ENCODE data around the gene OR10H5.
"Not testable (repeated sequence)": the region's sequence is repeated elsewhere in the genome, so short reads cannot be mapped to it uniquely, and the experiment has no call there.

The OR10H5 gene

DNA sequence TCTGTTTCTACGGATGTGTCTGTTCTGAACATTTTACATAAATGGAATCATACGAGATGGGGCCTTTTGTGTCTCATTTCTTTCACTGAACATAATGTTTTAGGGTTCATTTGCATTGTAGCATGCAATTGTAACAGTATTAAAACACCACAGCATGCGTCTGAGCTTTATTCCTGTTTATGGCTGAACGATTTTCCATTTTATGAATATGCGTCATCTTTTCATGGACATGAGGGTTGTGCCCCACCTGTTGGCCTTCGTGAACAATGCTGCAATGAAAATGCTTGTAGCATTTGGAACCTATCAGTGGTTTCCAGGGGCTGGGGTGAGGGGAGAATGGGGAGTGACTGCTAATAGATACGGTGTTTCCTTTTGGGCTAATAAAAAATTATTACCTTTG is 22.9 kb downstream of the OR10H5 start:
- H3K4me3 ChIP-seq (ENCODE audit: low read depth, low read length): no peak overlapping the region

DNA sequence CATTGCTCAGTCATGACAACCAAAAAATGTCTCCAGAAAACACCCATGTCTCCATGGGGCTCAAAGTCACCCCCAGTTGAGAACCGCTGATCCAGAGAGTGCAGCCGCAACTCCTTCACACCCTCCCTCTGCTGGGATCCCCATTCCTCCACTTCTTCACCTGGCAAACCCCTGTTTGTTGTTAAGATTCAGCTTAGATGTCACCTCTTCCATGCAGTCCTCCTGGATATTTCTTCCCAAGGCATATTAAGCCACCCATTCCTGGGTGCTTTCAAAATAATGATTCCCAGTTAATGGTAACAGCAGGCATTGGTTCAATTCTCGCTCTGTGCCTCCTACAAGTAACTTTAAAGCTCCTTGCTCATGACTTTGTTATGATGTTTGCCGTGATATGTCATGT is 24.0 kb downstream of the OR10H5 start:
- no peak overlapping the region for H3K4me3 ChIP-seq (ENCODE audit: low read depth, low read length)

DNA sequence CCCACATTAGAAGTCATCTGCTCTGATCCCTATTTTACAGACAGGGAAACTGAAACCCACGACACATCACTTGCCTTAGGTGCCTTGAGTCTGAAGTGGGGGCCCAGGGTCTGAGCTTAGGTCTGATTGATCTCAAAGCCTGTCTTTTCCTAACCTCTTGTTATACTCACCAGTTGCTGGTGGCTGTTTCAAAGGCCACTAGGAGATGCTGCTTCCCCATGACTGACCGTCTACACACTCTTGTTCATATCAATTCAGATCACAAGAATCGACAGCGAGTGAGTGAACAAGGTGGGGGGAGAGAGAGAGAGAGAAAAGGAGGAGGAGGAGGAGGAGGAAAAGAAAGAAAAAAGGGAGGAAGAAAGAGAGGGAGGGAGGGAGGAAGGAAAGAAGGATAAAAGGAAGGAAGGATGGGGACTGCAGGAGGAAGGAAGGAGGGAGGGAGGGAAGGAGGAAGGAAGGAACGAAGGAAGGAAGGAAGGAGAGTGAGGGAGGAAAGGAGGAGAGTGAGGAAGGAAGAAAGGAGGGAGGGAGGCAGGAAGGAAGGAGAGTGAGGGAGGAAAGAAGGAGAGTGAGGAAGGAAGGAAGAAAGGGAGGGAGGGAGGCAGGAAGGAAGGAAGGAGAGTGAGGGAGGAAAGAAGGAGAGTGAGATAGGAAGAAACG is 24.7 kb downstream of the OR10H5 start:
- no peak overlapping the region for H3K4me3 ChIP-seq (ENCODE audit: low read depth, low read length)

DNA sequence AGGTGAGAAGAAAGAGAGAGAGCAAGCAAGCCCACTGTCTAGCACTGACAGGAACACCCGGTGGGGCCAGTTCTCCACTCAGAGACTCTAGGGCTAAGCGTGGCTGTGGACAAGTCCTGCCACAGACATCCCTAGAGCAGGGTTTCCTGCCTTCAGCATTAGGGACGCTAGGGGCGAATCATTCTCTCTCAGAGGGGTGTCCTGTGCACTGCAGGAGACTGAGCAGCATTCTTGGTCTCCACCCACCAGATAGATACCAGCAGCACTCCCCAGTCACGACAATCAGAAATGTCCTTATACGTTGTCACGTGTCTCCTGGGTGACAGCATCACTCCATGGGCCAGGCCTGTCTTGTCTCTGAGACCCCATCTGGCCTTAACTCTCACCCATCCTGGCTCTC is 26.5 kb downstream of the OR10H5 start:
- no peak overlapping the region for H3K4me3 ChIP-seq (ENCODE audit: low read depth, low read length)

DNA sequence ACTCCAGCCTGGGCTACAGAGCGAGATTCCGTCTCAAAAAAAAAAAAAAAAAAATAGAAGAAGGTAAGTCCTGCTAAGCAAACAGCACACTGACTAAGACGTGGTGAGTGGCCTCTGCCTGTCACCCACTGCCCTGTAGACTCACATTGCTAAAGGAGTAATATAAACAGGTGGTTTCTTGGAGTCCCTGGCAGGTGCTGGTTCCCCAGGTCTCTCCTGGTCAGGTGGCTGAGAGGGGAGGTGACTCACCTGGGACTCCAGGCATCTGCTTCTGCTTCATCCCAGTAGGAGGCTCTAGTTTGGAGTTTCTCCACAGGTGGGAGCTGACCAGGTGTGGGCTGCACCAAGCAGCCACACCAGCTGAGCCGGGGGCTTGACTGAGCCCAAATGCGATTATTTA is 27.8 kb downstream of the OR10H5 start, which contains the start of gene OR10H1:
TSS of gene OR10H1 (minus strand) at position 359 of the 400 bp plus-strand sequence. CDS start 7,627 bp downstream, outside the sequence.
- H3K4me3 ChIP-seq (ENCODE audit: low read depth, low read length): no peak within 1 kb of the TSS

DNA sequence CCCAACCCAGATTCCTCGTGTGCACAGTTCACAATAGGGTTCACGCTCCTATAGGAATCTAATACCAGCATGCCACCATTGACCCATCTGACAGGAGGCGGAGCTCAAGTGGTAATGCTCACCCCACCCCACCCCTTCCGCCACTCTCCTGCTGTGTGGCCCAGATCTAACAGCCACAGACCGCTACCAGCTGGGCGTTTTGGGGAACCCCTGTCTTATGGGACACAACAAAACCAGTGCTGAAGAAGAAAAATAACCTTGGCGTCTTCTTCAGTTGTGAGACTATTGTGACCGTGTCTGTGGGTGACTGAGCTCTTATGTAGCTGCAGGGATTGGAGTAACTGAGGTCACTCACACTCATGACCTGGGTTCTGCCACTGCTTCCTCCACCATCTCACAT is 33.2 kb downstream of the OR10H5 start:
- H3K4me3 ChIP-seq (ENCODE audit: low read depth, low read length): no peak overlapping the region

DNA sequence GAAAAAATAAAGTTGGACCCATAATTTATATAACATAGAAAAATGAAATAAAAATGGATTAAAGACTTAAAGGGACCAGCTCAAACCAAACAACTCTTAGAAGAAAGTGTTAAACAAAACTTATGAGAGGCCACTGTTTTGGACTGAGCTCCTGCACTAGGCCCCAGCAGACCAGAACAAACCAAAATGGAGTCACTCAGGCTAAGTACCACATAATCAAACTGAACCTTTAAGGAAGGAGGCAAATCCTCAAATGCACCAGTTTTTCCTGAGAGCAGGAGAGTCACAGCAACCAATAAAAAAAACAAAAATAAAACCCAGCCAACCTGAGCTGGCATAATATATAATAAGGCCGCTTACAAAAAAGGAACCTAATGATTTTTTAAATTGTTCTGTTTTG is 38.3 kb downstream of the OR10H5 start:
- no peak overlapping the region for H3K4me3 ChIP-seq (ENCODE audit: low read depth, low read length)

DNA sequence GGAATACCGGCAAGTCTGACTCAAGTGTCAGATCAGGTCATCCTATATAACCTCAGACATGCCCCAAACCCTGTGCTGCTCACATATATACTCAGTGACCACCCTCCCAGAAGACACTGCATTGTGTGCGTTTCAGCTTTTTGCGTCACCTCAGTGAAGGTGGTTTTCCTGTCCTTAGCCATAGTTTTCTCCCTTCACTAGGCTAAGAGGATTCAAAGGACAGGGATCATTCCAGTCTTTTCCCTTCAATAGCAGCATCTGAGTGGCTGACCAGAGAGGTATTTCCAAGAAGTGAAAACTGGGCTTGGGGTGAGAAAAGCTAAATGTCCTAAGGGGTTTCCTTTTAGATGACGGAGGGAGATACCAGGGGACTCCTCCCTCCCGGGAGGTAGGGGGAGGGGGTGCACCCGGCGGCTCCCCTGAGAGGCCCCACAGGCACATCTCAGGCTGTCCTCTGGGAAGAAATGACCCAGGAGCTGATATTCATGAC is 40.7 kb downstream of the OR10H5 start:
- H3K4me3 ChIP-seq (ENCODE audit: low read depth, low read length): no peak overlapping the region

DNA sequence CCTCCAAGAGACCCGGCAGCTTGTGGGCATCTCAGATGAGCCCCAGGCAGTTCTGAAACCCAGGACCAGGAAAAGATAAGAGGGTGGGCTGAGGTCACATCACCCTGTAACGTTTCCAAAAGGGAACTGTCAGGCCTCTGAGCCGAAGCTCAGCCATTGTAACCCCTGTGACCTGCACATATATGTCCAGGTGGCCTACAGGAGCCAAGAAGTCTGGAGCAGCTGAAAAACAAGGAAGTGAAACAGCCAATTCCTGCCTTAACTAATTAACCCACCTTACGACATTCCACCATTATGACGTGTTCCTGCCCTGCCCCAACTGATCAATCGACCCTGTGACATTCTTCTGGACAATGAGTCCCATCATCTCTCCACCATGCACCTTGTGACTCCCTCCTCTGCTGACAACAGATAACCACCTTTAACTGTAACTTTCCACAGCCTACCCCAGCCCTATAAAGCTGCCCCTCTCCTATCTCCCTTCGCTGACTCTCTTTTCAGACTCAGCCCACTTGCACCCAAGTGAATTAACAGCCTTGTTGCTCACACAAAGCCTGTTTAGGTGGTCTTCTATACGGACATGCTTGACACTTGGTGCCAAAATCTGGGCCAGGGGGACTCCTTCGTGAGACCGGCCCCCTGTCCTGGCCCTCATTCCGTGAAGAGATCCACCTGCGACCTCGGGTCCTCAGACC is 41.3 kb downstream of the OR10H5 start:
- H3K4me3 ChIP-seq (ENCODE audit: low read depth, low read length): not testable (repeated sequence)

DNA sequence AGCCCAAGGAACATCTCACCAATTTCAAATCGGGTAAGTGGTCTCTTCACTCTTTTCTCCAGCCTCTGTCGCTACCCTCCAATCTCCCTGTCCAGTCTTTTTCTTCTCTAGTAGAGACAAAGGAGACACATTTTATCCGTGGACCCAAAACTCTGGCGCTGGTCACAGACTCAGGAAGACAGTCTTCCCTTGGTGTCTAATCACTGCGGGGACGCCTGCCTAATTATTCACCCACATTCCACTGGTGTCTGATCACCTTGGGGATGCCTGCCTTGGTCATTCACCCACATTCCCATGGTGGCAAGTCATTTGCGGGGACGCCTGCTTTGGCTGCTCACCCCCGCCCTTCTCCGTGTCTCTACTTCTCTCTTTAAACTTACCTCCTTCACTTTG is 41.8 kb downstream of the OR10H5 start:
- H3K4me3 ChIP-seq (ENCODE audit: low read depth, low read length): no peak overlapping the region

DNA sequence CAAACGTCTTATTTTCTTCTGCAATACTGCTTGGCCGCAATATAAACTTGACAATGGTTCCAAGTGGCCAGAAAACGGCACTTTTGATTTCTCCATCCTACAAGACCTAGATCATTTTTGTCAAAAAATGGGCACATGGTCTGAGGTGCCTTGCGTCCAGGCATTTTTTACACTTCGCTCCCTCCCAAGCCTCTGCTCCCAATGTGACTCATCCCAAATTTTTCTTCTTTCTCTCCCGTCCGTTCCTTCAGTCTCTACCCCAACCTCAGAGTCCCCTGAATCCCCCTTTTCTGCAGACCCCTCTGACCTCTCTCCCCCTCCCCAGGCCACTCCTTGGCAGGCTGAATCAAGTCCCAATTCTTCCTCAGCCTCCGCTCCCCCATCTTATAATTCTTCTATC is 42.3 kb downstream of the OR10H5 start:
- H3K4me3 ChIP-seq (ENCODE audit: low read depth, low read length): no peak overlapping the region

DNA sequence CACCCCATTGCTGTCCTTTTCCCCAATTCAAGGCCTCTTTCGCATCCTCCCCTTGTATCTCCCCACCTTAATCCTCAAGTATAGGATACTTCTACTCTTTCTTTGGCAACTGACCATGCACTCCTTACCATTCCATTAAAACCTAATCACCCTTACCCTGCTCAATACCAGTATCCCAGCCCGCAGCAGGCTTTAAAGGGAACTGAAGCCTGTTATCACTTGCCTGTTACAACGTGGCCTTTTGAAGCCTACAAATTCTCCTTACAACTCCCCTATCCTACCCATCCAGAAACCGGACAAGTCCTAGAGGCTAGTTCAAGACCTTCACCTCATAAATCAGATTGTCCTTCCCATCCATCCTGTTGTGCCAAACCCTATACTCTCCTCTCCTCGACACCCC is 44.2 kb downstream of the OR10H5 start:
- H3K4me3 ChIP-seq (ENCODE audit: low read depth, low read length): no peak overlapping the region

DNA sequence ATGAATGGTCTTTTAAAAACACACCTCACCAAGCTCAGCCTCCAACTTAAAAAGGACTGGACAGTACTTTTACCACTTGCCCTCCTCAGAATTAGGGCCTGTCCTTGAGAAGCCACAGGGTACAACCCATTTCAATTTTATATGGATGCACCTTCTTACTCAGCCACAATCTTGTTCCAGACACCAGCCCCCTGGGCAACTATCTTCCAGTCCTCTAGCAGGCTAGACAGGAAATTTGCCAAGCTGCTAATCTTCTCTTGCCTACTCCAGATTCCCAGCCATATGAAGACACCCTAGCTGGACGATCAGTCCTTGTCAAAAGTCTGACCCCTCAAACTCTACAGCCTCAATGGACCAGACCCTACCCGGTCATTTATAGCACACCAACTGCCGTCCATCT is 46.8 kb downstream of the OR10H5 start:
- H3K4me3 ChIP-seq (ENCODE audit: low read depth, low read length): not testable (repeated sequence)

DNA sequence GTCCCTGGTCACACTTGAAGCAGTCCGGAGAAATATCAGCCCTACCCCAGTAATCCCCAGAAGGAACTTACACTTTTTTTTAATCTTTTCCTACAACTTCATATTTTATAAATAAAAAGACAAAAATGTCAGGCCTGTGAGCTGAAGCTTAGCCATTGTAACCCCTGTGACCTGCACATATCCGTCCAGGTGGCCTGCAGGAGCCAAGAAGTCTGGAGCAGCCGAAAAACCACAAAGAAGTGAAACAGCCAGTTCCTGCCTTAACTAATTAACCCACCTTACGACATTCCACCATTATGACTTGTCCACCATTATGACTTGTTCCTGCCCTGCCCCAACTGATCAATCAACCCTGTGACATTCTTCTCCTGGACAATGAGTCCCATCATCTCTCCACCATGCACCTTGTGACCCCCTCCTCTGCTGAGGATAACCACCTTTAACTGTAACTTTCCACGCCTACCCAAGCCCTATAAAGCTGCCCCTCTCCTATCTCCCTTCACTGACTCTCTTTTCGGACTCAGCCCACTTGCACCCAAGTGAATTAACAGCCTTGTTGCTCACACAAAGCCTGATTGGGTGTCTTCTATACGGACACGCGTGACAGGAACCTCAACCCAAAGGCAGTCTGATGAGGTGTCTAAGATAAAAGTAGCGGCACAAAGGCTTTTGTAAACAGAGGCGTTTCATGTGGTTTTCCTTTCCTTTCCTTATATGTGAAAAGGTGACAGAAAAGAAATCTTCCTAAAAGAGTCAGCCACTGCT is 48.3 kb downstream of the OR10H5 start:
- H3K4me3 ChIP-seq (ENCODE audit: low read depth, low read length): peak overlapping the region; percentile 62

DNA sequence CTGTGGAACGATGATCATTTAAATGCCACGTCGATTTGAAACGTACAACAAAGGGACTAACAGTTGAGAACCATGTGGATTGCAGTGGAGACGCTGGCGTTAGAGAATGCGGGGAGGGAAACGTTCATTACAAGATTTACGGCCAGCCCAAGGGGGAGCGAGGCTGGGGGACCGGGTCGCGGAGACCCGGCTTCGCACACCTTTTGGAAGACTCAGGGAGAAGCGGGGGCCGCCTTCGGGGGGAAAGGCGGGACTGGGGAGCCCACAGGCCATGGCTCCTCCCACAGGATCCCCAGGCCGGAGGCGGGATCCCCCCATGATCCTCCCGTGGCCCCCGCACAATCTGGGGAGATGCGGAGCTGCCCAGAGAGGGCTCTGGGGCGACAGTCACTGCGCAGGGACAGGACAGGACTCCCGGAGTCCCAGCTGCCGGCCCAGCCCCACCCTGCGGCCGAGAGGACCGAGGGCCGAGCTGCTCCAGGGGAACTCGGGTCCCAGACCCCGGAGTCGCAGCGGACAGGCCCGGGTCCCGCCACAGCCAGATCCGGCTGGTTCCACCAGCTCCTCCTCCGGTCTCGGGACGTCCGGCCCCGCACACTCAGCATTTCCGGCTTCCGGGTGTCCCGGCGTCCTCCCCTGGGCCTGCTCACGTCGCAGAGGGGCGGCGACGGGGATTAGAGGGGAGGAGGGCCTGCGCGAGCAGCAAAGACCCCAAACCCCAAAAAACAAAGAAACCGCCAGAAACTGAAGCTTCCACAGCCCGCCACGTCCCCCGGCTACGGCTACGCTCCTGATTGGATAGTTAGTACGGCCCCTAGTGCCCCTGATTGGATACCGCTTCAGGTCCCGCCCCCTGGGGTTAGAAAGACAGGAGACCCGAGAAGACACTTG is 49.1 kb downstream of the OR10H5 start:
- H3K4me3 ChIP-seq (ENCODE audit: low read depth, low read length): peak overlapping the region; percentile 62

DNA sequence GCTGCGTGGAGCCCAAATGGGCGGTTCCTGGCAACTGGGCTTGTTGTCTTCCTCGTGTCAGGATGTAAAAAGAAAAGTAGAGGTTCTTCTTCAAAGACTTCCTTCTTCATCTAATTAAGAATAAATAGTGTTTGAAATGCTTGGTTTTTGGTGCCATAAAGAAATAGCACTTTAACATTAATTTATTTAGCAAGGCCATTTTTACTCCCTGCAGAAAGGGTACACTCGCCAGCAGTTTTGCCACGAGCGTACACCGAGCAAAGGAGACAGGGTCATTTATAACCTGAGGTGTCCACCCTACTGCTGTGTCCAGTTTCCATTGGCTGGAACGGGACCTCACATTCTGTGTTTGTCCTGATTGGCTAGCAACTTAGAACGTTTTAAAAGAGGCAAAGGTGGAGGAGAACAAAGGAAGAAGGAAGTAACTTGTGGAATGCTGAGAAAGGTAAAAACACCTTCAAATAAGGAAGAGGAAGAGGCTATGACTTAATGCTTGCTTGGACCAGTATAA is 49.8 kb downstream of the OR10H5 start:
- H3K4me3 ChIP-seq (ENCODE audit: low read depth, low read length): peak overlapping the region; percentile 13

DNA sequence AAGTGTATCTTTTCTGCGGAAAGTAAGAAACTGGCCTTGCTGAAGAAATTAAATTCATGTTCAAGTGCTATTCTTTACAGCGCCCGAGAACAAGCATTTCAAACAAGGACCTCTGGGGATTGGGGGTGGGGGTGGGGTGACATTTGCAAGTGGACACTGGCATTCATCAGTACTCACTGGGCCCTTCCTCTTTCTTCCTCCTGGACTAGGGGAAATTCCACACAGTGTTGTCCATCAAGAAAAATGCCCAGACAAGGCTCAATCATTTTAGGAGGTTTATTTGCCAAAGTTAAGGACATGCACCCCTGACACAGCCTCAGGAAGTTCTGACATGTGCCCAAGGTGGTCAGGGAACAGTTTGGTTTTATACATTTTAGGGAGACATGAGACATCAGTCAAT is 50.9 kb downstream of the OR10H5 start:
- H3K4me3 ChIP-seq (ENCODE audit: low read depth, low read length): no peak overlapping the region

DNA sequence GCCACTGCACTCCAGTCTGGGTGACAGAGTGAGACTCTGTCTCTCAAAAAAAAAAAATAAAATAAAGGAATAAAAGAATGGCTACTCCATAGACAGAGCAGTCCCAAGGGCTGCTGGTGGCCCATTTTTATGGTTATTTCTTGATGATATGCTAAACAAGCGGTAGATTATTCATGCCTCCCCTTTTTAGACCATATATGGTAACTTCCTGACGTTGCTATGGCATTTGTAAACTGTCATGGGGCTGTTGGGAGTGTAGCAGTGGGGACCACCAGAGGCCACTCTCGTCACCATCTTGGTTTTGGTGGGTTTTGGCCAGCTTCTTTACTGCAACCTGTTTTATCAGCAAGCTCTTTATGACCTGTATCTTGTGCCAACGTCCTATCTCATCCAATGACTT is 52.4 kb downstream of the OR10H5 start:
- not testable (repeated sequence) for H3K4me3 ChIP-seq (ENCODE audit: low read depth, low read length)

DNA sequence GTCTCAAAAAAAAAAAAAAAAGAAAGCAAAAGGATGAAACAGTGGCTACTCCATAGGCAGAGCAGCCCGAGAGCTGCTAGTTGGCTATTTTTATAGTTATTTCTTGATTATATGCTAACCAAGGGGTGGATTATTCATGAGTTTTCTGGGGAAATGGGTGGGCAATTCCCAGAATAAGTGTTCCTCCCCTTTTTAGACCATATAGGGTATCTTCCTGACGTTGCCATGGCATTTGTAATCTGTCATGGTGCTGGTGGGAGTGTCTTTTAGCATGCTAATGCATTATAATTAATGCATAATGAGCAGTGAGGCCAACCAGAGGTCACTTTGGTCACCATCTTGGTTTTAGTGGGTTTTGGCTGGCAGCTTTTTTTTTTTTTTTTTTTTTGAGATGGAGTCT is 53.4 kb downstream of the OR10H5 start:
- H3K4me3 ChIP-seq (ENCODE audit: low read depth, low read length): no peak overlapping the region

DNA sequence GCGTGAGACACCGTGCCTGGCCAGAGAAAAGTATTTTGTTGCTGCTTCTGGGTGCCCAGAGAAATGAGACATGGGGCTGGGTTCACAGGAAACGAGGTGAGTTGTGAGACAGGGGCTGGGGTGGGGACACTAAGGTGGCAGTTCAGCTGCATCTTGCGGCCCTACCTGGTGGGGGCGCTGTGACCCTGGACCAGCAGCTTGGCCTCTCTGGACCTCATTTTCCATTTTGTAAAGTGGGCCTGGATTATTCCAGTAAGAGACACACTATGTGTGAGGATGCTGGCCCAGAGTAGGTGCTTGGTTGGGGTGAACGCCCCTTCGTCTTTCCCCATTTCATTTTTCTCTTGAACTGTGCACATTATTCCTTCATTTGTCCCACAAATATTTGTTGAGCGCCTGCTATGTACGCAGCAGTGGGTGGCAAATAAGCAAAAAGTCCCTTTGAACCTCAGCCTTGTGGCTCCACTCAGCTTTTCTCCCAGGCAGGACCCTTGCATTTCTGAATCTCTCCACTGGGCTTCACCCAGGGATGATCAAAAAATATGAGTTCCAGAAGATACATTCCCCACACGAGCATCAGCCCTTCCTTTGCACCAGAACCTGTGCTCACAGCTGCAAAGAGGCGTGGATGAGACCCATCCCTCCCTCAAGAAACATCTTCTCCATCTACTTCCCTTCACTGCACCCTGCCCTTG is 54.6 kb downstream of the OR10H5 start:
- no peak overlapping the region for H3K4me3 ChIP-seq (ENCODE audit: low read depth, low read length)

All from iPS-11a (cell line).